ENCODE data around the gene CRYL1. TPM values are rescaled to one million over a fixed set of nuclear protein-coding genes. Genes with fewer than 3 reads are reported as not detected.

Gene CRYL1
- total RNA-seq, 1 experiment from 2014 or later, result 22.9 TPM

- H3K4me3 ChIP-seq, result no peak overlapping the region
- DNase-seq, result no peak
- H3K36me3 ChIP-seq, result no peaks in the 10 kb centered on the region
These were observed 99.8 kb downstream of the CRYL1 start for GRCh38 chr13:20425819-20426219.

GRCh38 chr13:20424949-20425348, 100.7 kb downstream of the CRYL1 start:
- no peaks in the 10 kb centered on the region for H3K36me3 ChIP-seq
- H3K9me3 ChIP-seq, result no peaks in the 10 kb centered on the region
- H3K4me3 ChIP-seq, result no peak overlapping the region
- no peak for DNase-seq
- H3K27me3 ChIP-seq, result no peaks in the 10 kb centered on the region

More at GRCh38 chr13:20425819-20426219, 99.8 kb downstream of the CRYL1 start:
- no peaks in the 10 kb centered on the region for H3K9me3 ChIP-seq
- H3K27me3 ChIP-seq, result no peaks in the 10 kb centered on the region

GRCh38 chr13:20424559-20424852, 101.2 kb downstream of the CRYL1 start:
- Histone ChIP-seq H3K36me3 (no peaks in the 10 kb centered on the region), H3K9me3 (no peaks in the 10 kb centered on the region), H3K4me3 (no peak overlapping the region), H3K27me3 (no peaks in the 10 kb centered on the region)
- no peak for DNase-seq

GRCh38 chr13:20422362-20422761, 103.3 kb downstream of the CRYL1 start:
- no peak overlapping the region for H3K4me3 ChIP-seq
- 0 out of 2 replicates have a peak, but pooled peaks cover 2% of the 10 kb centered on the region for H3K9me3 ChIP-seq
- H3K36me3 ChIP-seq, result no peaks in the 10 kb centered on the region
- DNase-seq, result no peak
- H3K27me3 ChIP-seq, result no peaks in the 10 kb centered on the region

- no peaks in the 10 kb centered on the region for H3K27me3 ChIP-seq
- no peak overlapping the region for H3K4me3 ChIP-seq
- H3K36me3 ChIP-seq, result no peaks in the 10 kb centered on the region
- no peak for DNase-seq
- 0 out of 2 replicates have a peak, but pooled peaks cover 2% of the 10 kb centered on the region for H3K9me3 ChIP-seq
These were observed 104.7 kb downstream of the CRYL1 start for GRCh38 chr13:20420938-20421337.

GRCh38 chr13:20418953-20419352, 106.7 kb downstream of the CRYL1 start:
- DNase-seq, result no peak
- Histone ChIP-seq H3K4me3 (no peak overlapping the region), H3K9me3 (0 out of 2 replicates have a peak, but pooled peaks cover 2% of the 10 kb centered on the region), H3K27me3 (no peaks in the 10 kb centered on the region), H3K36me3 (no peaks in the 10 kb centered on the region)

GRCh38 chr13:20416223-20416745, 109.4 kb downstream of the CRYL1 start:
- Histone ChIP-seq H3K4me3 (no peak overlapping the region), H3K27me3 (no peaks in the 10 kb centered on the region), H3K9me3 (0 out of 2 replicates have a peak, but pooled peaks cover 2% of the 10 kb centered on the region), H3K36me3 (no peaks in the 10 kb centered on the region)
- peak; percentile 31 for DNase-seq

GRCh38 chr13:20415694-20416107, 110.0 kb downstream of the CRYL1 start:
- Histone ChIP-seq H3K36me3 (no peaks in the 10 kb centered on the region), H3K27me3 (no peaks in the 10 kb centered on the region), H3K9me3 (0 out of 2 replicates have a peak, but pooled peaks cover 2% of the 10 kb centered on the region), H3K4me3 (no peak overlapping the region)
- no peak for DNase-seq

GRCh38 chr13:20415306-20415679, 110.4 kb downstream of the CRYL1 start:
- Histone ChIP-seq H3K27me3 (no peaks in the 10 kb centered on the region), H3K9me3 (0 out of 2 replicates have a peak, but pooled peaks cover 2% of the 10 kb centered on the region), H3K36me3 (no peaks in the 10 kb centered on the region), H3K4me3 (no peak overlapping the region)
- DNase-seq, result no peak

- DNase-seq, result no peak
- no peak overlapping the region for H3K4me3 ChIP-seq
These were observed 110.9 kb downstream of the CRYL1 start for GRCh38 chr13:20414546-20415305.

GRCh38 chr13:20412691-20413355, 112.8 kb downstream of the CRYL1 start:
- H3K4me3 ChIP-seq, result no peak overlapping the region
- no peaks in the 10 kb centered on the region for H3K9me3 ChIP-seq
- DNase-seq, result no peak
- H3K36me3 ChIP-seq, result no peaks in the 10 kb centered on the region
- H3K27me3 ChIP-seq, result no peaks in the 10 kb centered on the region

More at GRCh38 chr13:20414546-20415305, 110.9 kb downstream of the CRYL1 start:
- 0 out of 2 replicates have a peak, but pooled peaks cover 2% of the 10 kb centered on the region for H3K9me3 ChIP-seq
- no peaks in the 10 kb centered on the region for H3K27me3 ChIP-seq
- no peaks in the 10 kb centered on the region for H3K36me3 ChIP-seq

- no peaks in the 10 kb centered on the region for H3K9me3 ChIP-seq
- H3K4me3 ChIP-seq, result no peak overlapping the region
- no peak for DNase-seq
- no peaks in the 10 kb centered on the region for H3K36me3 ChIP-seq
- no peaks in the 10 kb centered on the region for H3K27me3 ChIP-seq
These were observed 113.9 kb downstream of the CRYL1 start for GRCh38 chr13:20411638-20412342.

- H3K36me3 ChIP-seq, result no peaks in the 10 kb centered on the region
- no peaks in the 10 kb centered on the region for H3K27me3 ChIP-seq
- H3K4me3 ChIP-seq, result no peak overlapping the region
- DNase-seq, result no peak
- H3K9me3 ChIP-seq, result no peaks in the 10 kb centered on the region
These were observed 114.9 kb downstream of the CRYL1 start for GRCh38 chr13:20410726-20411125.

- DNase-seq, result no peak
- Histone ChIP-seq H3K4me3 (no peak overlapping the region), H3K27me3 (no peaks in the 10 kb centered on the region), H3K9me3 (no peaks in the 10 kb centered on the region), H3K36me3 (no peaks in the 10 kb centered on the region)
These were observed 117.5 kb downstream of the CRYL1 start for GRCh38 chr13:20408181-20408580.

- no peak overlapping the region for H3K4me3 ChIP-seq
- H3K36me3 ChIP-seq, result no peaks in the 10 kb centered on the region
- H3K27me3 ChIP-seq, result no peaks in the 10 kb centered on the region
- DNase-seq, result no peak
- H3K9me3 ChIP-seq, result no peaks in the 10 kb centered on the region
These were observed 117.9 kb downstream of the CRYL1 start for GRCh38 chr13:20407759-20408158.

- H3K9me3 ChIP-seq, result no peaks in the 10 kb centered on the region
- DNase-seq, result no peak
- no peaks in the 10 kb centered on the region for H3K36me3 ChIP-seq
- no peak overlapping the region for H3K4me3 ChIP-seq
- no peaks in the 10 kb centered on the region for H3K27me3 ChIP-seq
These were observed 120.0 kb downstream of the CRYL1 start for GRCh38 chr13:20405691-20406090.
